Measurements from ENCODE around the gene PCYOX1L. TPM values are rescaled to one million over a fixed set of nuclear protein-coding genes. Genes with fewer than 3 reads are reported as not detected.

Gene PCYOX1L
- total RNA-seq, 1 donor from 2014 or later, result 18.5 TPM

DNA sequence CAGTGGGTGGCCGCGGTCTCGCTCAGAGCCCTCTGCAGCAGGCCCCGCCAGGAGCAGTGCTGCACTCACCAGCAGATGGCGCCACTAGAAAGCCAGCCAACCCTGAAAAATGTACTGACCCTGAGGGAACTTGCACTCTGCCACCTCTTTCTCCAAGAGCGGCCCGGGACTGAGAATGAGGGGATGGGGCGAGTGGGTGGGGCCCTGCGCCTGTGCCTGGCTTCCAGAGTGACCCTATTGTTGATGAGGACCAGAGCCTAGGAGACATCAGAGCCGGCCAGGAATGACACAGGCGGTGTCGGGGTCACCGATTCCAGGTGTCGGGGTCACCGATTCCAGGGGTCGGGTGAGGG lies 24.1 kb downstream of the PCYOX1L start:
- Mint-ChIP-seq H3K9me3 (no peaks in the 10 kb centered on the region), H3K4me1 (ENCODE audit: unreplicated experiment) (peaks cover 37% of the 10 kb centered on the region), H3K27ac (peak overlapping the region; percentile 31), H3K36me3 (no peaks in the 10 kb centered on the region), H3K27me3 (no peaks in the 10 kb centered on the region), H3K4me3 (peak overlapping the region; percentile 49)
- TF ChIP-seq, protein P1, sequence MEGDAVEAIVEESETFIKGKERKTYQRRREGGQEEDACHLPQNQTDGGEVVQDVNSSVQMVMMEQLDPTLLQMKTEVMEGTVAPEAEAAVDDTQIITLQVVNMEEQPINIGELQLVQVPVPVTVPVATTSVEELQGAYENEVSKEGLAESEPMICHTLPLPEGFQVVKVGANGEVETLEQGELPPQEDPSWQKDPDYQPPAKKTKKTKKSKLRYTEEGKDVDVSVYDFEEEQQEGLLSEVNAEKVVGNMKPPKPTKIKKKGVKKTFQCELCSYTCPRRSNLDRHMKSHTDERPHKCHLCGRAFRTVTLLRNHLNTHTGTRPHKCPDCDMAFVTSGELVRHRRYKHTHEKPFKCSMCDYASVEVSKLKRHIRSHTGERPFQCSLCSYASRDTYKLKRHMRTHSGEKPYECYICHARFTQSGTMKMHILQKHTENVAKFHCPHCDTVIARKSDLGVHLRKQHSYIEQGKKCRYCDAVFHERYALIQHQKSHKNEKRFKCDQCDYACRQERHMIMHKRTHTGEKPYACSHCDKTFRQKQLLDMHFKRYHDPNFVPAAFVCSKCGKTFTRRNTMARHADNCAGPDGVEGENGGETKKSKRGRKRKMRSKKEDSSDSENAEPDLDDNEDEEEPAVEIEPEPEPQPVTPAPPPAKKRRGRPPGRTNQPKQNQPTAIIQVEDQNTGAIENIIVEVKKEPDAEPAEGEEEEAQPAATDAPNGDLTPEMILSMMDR (conservative IDR thresholded peaks at IDR 0.05), result peak; percentile 97
- DNase-seq (ENCODE audit: extremely low spot score, unreplicated experiment), result peak; percentile 89

DNA sequence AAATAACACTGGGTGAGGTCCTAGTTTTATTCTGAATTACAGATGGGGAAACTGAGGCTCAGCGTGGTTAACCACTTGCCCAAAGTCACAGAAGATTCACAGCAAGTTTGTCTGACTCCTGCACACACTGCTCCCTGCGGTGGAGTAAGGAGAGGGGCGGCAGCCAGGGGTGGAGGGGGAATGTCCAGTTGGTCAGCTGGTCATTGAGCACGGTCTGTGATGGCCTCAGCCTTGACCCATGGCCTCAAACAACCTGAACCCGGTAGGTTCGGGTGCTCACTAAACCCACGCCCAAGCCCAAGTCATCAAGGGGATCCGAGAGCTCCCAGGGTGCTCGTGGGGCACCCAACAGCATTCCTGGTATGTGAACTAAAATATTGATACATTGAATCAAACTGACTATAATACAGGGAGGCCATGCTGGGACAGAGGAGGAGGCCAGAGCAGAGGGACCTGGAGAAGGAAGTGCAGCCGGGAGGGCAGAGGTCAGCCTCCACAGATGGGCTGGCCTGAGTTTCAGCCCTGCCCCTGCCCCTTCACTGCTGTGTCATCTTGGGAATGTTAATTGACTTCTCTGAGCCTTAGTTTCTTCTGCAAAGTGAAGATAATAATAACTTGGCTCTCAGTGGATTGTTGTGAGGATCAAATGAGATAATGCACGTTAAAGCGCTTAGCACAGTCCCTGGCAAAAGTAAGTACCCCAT lies 24.8 kb downstream of the PCYOX1L start:
- H3K4me3 Mint-ChIP-seq, result no peak overlapping the region

DNA sequence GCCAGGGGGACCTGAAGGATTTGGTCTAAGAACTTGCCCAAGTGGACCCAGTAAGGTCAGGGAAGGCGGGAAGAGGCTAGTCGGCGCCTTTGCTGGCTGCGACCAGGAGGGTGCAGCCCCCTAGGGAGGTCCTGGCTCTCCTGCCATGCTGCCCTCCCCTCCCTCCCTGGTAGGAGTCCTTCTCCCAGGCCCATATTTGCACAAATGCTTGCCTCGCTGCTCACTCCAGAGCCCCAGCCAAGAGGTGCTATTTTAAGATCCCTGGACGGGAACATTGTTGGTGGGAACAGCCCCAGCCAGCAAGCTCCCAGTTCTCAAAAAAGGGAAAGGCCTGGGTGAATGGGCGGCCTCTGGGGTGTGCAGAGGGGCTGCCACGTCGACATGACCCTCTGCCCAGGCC lies 25.6 kb downstream of the PCYOX1L start:
- no peaks in the 10 kb centered on the region for H3K9me3 Mint-ChIP-seq

More for the DNA sequence above, 24.8 kb downstream of the PCYOX1L start:
- Mint-ChIP-seq H3K36me3 (no peaks in the 10 kb centered on the region), H3K27ac (no peak overlapping the region), H3K4me1 (ENCODE audit: unreplicated experiment) (peaks cover 37% of the 10 kb centered on the region), H3K9me3 (no peaks in the 10 kb centered on the region), H3K27me3 (no peaks in the 10 kb centered on the region)
- TF ChIP-seq, protein P1 (conservative IDR thresholded peaks at IDR 0.05), result no peak
- no peak for DNase-seq (ENCODE audit: extremely low spot score, unreplicated experiment)

DNA sequence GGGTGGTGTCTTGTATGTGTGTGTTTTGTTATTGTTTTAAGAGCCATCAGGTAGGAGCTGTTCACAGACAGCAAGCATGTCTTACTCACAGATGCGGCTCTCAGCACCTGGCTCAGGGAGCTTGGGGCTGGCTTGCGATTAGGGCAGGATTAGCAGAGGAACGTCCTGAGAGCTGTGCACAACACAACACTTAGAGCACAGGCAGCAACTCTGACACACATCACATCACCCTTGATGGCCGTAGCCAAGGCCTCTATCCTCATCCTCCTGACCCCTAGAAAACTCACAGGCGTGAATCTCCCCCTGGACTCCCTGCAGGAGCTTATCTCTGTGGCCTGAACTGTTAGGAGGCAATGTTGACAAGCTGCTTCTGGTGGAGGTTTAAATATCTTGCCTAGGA lies 28.3 kb downstream of the PCYOX1L start:
- H3K27ac Mint-ChIP-seq, result no peak overlapping the region
- no peaks in the 10 kb centered on the region for H3K27me3 Mint-ChIP-seq
- no peaks in the 10 kb centered on the region for H3K9me3 Mint-ChIP-seq
- DNase-seq (ENCODE audit: extremely low spot score, unreplicated experiment), result no peak
- no peak overlapping the region for H3K4me3 Mint-ChIP-seq
- TF ChIP-seq, protein P1 (conservative IDR thresholded peaks at IDR 0.05), result no peak
- H3K36me3 Mint-ChIP-seq, result no peaks in the 10 kb centered on the region
- peaks cover 22% of the 10 kb centered on the region for H3K4me1 Mint-ChIP-seq (ENCODE audit: unreplicated experiment)

More for the DNA sequence above, 25.6 kb downstream of the PCYOX1L start:
- Mint-ChIP-seq H3K27me3 (no peaks in the 10 kb centered on the region), H3K4me1 (ENCODE audit: unreplicated experiment) (peaks cover 33% of the 10 kb centered on the region), H3K36me3 (no peaks in the 10 kb centered on the region), H3K27ac (no peak overlapping the region), H3K4me3 (no peak overlapping the region)
- no peak for DNase-seq (ENCODE audit: extremely low spot score, unreplicated experiment)
- TF ChIP-seq, protein P1 (conservative IDR thresholded peaks at IDR 0.05), result no peak

DNA sequence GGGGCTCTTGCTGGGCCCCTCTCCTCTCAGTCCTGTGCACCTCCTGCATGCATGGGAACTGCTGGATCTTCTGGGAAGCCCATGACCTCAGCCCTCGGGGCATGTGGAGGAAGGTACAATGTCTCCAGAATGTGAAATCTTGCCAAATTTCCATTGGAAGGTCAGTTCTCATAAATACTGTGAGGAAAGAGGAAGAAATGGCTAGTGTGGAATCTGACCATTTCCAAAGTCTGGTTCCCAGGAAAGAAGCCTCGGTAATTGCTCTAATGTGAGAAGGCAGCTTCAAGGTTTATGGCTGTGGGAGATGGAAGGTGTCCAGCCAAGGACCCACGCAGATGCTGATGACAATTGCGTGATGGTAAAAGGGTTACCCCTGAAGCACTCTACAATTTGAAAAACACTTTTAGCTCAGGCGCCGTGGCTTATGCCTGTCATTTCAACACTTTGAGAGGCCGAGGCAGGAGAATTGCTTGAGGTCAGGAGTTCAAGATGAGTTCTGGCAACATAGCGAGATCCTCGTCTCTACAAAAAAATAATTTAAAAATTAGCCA lies 29.3 kb downstream of the PCYOX1L start:
- TF ChIP-seq, protein P1 (conservative IDR thresholded peaks at IDR 0.05), result no peak
- DNase-seq (ENCODE audit: extremely low spot score, unreplicated experiment), result no peak
- H3K4me3 Mint-ChIP-seq, result no peak overlapping the region
- no peaks in the 10 kb centered on the region for H3K27me3 Mint-ChIP-seq
- H3K9me3 Mint-ChIP-seq, result no peaks in the 10 kb centered on the region
- peaks cover 13% of the 10 kb centered on the region for H3K4me1 Mint-ChIP-seq (ENCODE audit: unreplicated experiment)
- H3K36me3 Mint-ChIP-seq, result no peaks in the 10 kb centered on the region
- H3K27ac Mint-ChIP-seq, result no peak overlapping the region

Measured in type B pancreatic cell (in vitro differentiated cells).